Epithelial cell of proximal tubule (primary cell): ENCODE data around the gene EPG5. TPM values are rescaled to one million over a fixed set of nuclear protein-coding genes. Genes with fewer than 3 reads are reported as not detected.

Experiments
- DNase-seq: peaks from one replicate; pipeline ENCODE4 v3.0.0-alpha.2; 2011; ENCODE audit warnings: low read depth
- H3K4me3 ChIP-seq: 2 replicates; pipeline ENCODE4 v1.5.1; 2011; ENCODE audit warnings: low read depth, mild to moderate bottlenecking, low read length
- total RNA-seq: library from RNA; depleted of rRNA; stranded (reverse); fragments of >200 nt; gene quantifications from 2 replicates; pipeline ENCODE4 v1.2.3, GENCODE V29; 2015
- TF ChIP-seq, protein P1 (sequence below): conservative IDR thresholded peaks from 2 replicates; pipeline ENCODE4 v1.5.1; 2012; ENCODE audit warnings: low read depth, mild to moderate bottlenecking, low read length

The EPG5 gene
- total RNA-seq, 1 donor from 2014 or later: 10.7 TPM

DNA sequence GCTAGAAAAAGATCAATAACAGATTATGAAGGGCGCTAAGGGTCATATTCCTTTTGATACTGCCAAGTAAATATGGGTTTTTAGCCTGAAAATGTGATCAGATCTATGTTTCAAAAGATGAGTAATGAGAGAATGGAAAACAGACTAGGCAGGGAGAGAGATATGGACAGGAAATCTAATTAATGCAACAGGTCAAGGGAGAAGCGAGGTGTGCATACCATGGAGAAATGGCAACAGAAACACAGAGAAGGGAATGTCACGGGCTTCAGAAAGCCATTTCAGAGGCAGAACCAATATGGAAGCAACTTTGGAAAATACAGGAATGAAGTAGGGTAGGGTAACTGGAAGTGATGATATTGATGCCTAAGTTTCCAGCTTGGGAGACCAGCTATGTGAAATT is 72.3 kb downstream of the EPG5 start:
- no peak overlapping the region for H3K4me3 ChIP-seq
- DNase-seq: no peak
- TF ChIP-seq, protein P1, sequence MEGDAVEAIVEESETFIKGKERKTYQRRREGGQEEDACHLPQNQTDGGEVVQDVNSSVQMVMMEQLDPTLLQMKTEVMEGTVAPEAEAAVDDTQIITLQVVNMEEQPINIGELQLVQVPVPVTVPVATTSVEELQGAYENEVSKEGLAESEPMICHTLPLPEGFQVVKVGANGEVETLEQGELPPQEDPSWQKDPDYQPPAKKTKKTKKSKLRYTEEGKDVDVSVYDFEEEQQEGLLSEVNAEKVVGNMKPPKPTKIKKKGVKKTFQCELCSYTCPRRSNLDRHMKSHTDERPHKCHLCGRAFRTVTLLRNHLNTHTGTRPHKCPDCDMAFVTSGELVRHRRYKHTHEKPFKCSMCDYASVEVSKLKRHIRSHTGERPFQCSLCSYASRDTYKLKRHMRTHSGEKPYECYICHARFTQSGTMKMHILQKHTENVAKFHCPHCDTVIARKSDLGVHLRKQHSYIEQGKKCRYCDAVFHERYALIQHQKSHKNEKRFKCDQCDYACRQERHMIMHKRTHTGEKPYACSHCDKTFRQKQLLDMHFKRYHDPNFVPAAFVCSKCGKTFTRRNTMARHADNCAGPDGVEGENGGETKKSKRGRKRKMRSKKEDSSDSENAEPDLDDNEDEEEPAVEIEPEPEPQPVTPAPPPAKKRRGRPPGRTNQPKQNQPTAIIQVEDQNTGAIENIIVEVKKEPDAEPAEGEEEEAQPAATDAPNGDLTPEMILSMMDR: no peak

DNA sequence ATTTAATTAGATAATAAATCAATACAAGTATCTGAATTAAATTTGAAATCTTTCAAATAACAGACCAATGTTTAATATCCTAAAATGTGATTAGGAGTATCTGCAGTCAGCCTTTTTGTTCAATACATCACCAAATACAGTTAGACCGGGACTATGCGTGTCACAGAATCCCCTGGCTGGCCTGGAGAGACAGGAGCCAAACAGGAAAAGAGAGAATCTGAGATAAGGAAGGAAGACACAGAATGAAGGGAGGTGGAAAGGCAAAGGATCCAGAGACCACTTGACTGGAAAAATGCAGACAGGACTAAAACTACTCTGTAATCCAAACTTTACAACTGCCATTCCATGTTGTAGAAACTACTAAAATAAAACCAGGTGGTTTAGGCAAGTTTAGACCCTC is 75.3 kb downstream of the EPG5 start:
- H3K4me3 ChIP-seq: no peak overlapping the region
- no peak for DNase-seq
- TF ChIP-seq, protein P1: no peak

DNA sequence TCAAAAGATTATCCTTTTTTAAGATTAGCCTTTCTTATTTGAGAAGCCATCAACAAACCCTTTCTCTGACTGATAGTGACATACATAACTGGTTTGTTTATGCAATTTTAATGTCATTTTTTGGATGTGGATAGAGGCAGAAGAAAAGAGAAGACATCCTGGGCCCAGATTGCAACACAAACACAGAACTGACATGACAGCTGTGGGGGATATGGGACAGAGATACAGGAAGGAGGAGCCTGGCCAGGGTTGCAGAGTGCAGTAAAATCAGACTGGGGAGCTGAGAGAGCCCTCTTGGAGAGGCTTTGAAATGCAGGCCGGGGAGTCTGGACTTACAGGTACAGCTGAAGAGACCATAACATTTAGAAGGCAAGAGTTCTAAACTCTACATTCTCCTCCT is 76.5 kb downstream of the EPG5 start:
- no peak overlapping the region for H3K4me3 ChIP-seq
- TF ChIP-seq, protein P1: no peak
- no peak for DNase-seq

DNA sequence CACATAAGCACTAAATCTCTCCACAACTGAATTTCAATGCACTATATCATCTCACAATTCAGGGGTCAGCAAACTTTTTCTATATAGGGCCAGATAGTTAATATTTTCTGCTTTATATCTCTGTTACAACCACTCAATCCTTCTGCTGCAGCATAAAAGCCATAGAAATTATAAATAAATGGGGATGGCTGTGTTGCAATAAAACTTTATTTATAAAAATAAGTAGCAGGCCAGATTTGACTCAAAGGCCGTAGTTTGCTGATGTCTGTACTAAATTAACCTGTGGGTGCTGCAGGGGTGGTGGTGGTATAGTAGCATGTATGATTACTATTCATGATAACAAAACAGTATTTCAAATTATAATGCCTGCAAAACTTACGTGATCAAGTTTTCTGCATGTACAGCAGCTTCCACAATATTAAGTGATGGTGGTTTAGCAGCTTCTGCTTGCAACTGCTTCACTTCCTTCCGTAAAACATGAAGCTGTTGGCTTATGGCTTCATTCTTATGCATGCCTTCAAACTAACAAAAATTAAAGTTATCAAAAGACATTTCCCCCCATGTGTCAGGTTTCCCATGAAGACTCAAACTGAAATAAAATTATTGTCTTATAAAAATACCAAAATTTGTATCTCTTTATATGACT is 77.6 kb downstream of the EPG5 start:
- TF ChIP-seq, protein P1: no peak
- H3K4me3 ChIP-seq: no peak overlapping the region
- DNase-seq: no peak

DNA sequence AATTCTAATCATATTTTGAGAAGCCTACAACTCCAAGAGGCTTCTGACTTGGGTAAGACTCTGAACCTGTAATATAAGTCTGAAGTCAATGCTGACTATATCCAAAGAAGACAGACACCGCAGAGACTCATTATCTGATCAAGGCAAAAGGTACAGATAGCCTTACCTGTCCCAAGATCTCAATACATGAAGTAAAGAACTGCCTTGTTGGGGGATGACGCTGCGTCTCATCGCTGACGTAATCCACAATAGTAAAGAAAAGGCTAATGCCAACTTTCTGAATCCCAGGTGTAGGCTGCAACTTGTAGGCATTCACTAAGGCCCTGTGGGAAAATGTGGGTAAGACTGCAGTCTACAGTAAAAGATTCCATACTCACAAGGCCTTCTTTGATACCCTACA is 79.5 kb downstream of the EPG5 start:
- no peak overlapping the region for H3K4me3 ChIP-seq
- no peak for DNase-seq
- TF ChIP-seq, protein P1: no peak

DNA sequence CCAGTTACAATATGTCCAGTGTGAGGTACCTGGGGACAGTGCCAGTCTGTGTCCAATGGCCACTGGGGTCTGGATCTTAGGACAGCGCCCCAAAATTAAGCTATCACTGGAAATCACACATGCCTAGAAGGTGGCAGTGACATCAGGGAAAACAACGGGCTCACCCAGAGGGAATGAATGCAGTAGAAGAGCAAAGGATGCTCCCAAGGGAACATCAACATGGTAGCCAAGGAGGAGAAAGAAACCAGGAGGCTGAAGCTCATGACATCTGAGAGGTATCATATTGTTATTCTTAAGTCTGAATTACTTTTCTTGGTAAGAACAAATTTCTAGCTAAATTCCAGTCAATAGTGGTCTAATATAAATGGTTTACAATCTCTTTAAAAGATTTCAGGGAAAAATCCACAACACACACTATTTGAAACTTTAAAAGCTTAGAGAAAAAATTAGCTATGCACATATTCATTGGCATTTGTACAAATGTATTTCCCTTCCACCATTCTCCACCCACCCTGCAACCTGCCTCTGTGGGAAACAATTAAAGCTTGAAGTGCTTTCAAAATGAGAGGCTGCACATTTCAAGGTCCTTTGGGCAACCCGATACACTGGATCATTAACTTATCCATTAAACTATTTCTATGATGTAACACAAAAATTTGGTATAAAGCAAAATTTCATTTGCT is 86.1 kb downstream of the EPG5 start:
- no peak for DNase-seq
- TF ChIP-seq, protein P1: no peak
- no peak overlapping the region for H3K4me3 ChIP-seq
